Measurements from ENCODE around the gene DNASE1L1.

Gene DNASE1L1

DNA sequence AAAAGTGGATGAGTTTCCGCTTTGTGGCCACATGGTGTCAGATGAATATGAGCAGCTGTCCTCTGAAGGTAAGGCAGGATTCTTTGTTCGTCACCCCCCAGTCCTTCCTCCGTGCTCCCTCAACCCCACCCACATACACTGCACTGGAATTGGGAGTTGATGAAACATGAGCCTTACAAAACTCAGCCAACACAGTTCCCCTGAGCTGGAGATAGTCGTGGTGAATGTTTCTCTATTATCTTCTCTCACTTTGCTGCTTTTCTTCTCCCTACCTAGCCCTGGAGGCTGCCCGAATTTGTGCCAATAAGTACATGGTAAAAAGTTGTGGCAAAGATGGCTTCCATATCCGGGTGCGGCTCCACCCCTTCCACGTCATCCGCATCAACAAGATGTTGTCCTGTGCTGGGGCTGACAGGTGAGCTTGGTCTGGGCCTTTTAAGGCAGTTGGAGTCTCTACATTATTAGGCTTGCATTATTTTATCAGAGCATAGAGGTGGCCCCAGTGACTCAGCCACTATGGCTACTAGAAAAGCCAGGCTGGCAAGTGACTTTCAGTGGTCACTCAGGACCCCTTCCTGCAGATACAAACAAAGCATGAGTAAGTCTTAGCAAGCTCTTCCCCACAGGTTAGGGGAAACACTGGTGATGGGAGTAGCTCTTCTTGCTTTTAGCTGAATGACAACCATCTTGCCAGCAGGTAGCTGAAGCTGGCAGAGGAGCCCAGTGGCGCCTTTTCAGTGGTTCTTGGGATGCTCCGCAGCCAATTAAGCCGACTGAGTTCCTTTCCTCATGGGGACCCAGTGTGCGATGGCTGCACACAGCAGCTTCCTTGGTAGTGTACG, 9.3 kb downstream of the DNASE1L1 start:
- H3K4me1 ChIP-seq (ENCODE audit: control insufficient read depth in 2 of 2, insufficient read depth in 1 of 2, low read depth in 1 of 2, low read length in 2 of 2), result peaks cover 4 to 6% of the 10 kb centered on the region in 2 donors
- H2BK120ac ChIP-seq (ENCODE audit: low read depth, low read length), result no peak overlapping the region
- peak overlapping the region; percentile 14 for H3K4me2 ChIP-seq (ENCODE audit: insufficient read depth, low read length, poor library complexity, severe bottlenecking)
- peak overlapping the region; percentile 85 to 96 for H3K4me3 ChIP-seq (ENCODE audit: low read length in 2 of 2)
- H2AFZ ChIP-seq (ENCODE audit: low read length), result no peak overlapping the region
- DNase-seq (ENCODE audit: low spot score), result no peak
- no peak overlapping the region for H3K4ac ChIP-seq (ENCODE audit: low read length)
- H3K9me3 ChIP-seq (replicated peaks in 1 of 2; ENCODE audit: control insufficient read depth in 2 of 2, insufficient read depth in 1 of 2, low read depth in 1 of 2, low read length in 2 of 2), result no peaks in the 10 kb centered on the region
- H2BK5ac ChIP-seq (ENCODE audit: low read length), result no peak overlapping the region
- no peak overlapping the region for H2BK12ac ChIP-seq (ENCODE audit: low read length)
- no peak overlapping the region for H3K23ac ChIP-seq (ENCODE audit: low read depth, low read length, poor library complexity)
- H3K18ac ChIP-seq (ENCODE audit: low read length), result no peak overlapping the region
- peaks cover 18 to 27% of the 10 kb centered on the region in 2 donors for H3K36me3 ChIP-seq (replicated peaks in 1 of 2; ENCODE audit: control insufficient read depth in 2 of 2, insufficient read depth in 2 of 2, low read length in 2 of 2)
- H3K9ac ChIP-seq (ENCODE audit: low read depth, low read length, poor library complexity), result no peak overlapping the region
- WGBS, 2 donors (ENCODE audit: extremely low coverage in 2 of 2, insufficient read length in 2 of 2, insufficient replicate concordance in 1 of 2), result no CpG with 5 or more reads among the region's 14 CpGs
- H3K79me1 ChIP-seq (ENCODE audit: low read depth, low read length), result peaks cover 2% of the 10 kb centered on the region
- H3K27ac ChIP-seq (replicated peaks; ENCODE audit: low read length), result no peak overlapping the region
- H3K27me3 ChIP-seq (ENCODE audit: control insufficient read depth in 3 of 3, insufficient read depth in 3 of 3, low read depth in 1 of 3, low read length in 3 of 3), result no peaks in the 10 kb centered on the region
- H2AK5ac ChIP-seq (ENCODE audit: low read depth, low read length), result no peak overlapping the region
- H4K91ac ChIP-seq (ENCODE audit: low read depth, low read length, poor library complexity), result no peak overlapping the region
- H2BK15ac ChIP-seq (ENCODE audit: low read length), result no peak overlapping the region
- no peak overlapping the region for H3K14ac ChIP-seq (ENCODE audit: low read length)
- no peak overlapping the region for H4K8ac ChIP-seq (ENCODE audit: low read depth, low read length)

DNA sequence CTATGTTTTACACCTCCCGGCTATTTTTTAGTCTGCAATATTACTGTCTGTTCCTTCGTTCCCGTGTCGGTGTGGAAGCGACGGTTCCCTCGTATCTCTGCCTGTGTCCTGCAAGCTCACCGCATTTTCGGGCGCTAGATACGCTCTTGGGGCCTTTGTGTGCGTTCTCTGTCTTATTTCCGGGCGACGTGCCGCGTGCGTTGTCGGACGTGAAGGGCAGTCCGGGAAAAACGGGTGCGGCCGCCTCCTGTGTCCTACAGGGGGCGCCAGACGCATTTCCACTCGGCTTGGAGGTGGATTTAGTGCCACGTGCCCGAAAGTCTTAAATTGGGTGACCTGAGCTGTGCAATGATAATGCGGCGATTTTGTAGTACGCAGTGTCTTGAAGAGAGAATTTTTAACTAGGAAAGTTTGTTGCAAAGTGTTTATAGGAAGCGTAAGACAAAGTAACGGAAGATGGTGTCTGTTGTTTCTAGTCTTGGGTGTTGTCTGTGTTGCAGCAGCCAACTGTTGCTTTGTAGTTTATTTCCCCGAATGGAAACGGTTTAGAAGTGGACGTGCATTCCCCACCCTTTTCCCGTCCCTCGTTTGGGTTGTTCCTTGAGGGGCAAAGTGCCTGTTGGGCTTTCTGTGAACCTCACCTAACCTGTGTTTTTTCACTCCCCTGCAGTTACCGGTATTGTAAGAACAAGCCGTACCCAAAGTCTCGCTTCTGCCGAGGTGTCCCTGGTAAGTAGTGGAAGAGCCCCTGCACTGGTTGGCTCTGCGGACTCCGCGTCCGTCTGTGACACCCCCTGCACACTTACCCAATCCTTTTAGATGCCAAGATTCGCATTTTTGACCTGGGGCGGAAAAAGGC, 10.2 kb downstream of the DNASE1L1 start:
- Histone ChIP-seq H2BK120ac (ENCODE audit: low read depth, low read length) (no peak overlapping the region), H4K8ac (ENCODE audit: low read depth, low read length) (no peak overlapping the region), H3K9me3 (replicated peaks in 1 of 2; ENCODE audit: control insufficient read depth in 2 of 2, insufficient read depth in 1 of 2, low read depth in 1 of 2, low read length in 2 of 2) (no peaks in the 10 kb centered on the region), H3K36me3 (replicated peaks in 1 of 2; ENCODE audit: control insufficient read depth in 2 of 2, insufficient read depth in 2 of 2, low read length in 2 of 2) (peaks cover 18 to 27% of the 10 kb centered on the region in 2 donors), H3K23ac (ENCODE audit: low read depth, low read length, poor library complexity) (no peak overlapping the region), H3K18ac (ENCODE audit: low read length) (peak overlapping the region; percentile 69), H3K4me1 (ENCODE audit: control insufficient read depth in 2 of 2, insufficient read depth in 1 of 2, low read depth in 1 of 2, low read length in 2 of 2) (peaks cover 4 to 6% of the 10 kb centered on the region in 2 donors), H4K91ac (ENCODE audit: low read depth, low read length, poor library complexity) (no peak overlapping the region), H3K9ac (ENCODE audit: low read depth, low read length, poor library complexity) (peak overlapping the region; percentile 96), H2AFZ (ENCODE audit: low read length) (no peak overlapping the region), H2BK5ac (ENCODE audit: low read length) (no peak overlapping the region), H3K27ac (replicated peaks; ENCODE audit: low read length) (peak overlapping the region; percentile 79), H3K4me3 (ENCODE audit: low read length in 2 of 2) (peak overlapping the region; percentile 85 to 96), H2BK12ac (ENCODE audit: low read length) (no peak overlapping the region), H3K4me2 (ENCODE audit: insufficient read depth, low read length, poor library complexity, severe bottlenecking) (peak overlapping the region; percentile 58), H3K79me1 (ENCODE audit: low read depth, low read length) (peaks cover 2% of the 10 kb centered on the region), H3K27me3 (ENCODE audit: control insufficient read depth in 3 of 3, insufficient read depth in 3 of 3, low read depth in 1 of 3, low read length in 3 of 3) (no peaks in the 10 kb centered on the region), H2BK15ac (ENCODE audit: low read length) (no peak overlapping the region), H3K14ac (ENCODE audit: low read length) (no peak overlapping the region), H3K4ac (ENCODE audit: low read length) (no peak overlapping the region), H2AK5ac (ENCODE audit: low read depth, low read length) (no peak overlapping the region)
- WGBS, 2 donors (ENCODE audit: extremely low coverage in 2 of 2, insufficient read length in 2 of 2, insufficient replicate concordance in 1 of 2), result no CpG with 5 or more reads among the region's 49 CpGs
- DNase-seq (ENCODE audit: low spot score), result no peak

DNA sequence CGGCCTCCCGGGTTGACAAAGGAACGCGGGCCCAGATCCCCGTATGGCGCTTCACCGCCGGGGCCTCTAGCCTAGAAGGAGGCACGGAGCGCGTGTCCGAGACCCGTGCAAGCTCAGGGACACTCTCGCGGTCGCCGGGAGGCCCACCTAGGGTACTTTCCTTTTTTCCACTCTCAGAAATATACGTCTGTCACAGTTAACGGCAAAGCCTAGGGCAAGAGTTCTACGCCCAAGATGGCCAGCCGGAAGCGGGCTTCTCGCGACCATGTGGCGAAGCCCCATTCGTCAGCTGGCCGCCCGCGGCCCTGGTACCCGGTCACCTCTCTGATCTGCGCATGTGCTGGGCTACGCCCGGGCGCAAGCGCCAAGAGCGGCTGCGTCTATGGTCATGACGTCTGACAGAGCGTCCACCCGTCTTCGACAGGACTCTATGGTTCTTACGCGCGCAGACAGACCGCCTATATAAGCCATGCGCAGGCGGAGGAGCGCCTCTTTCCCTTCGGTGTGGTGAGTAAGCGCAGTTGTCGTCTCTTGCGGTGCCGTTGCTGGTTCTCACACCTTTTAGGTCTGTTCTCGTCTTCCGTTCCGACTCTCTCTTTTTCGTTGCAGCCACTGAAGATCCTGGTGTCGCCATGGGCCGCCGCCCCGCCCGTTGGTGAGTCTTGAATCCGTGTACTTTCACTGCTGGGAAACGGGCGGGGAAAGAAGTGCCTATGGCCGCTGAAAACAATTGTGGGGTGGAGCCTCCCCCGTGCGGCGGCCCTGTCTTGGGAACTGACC, 11.0 kb downstream of the DNASE1L1 start, which contains the start of gene RPL10:
TSS of gene RPL10 (plus strand) at position 490 of the 780 bp plus-strand sequence. CDS start at position 633, 143 bp downstream.
- H3K4ac ChIP-seq (ENCODE audit: low read length), result no peak within 1 kb of the TSS
- WGBS, 2 donors (ENCODE audit: extremely low coverage in 2 of 2, insufficient read length in 2 of 2, insufficient replicate concordance in 1 of 2), result no CpG with 5 or more reads among the region's 69 CpGs
- H3K36me3 ChIP-seq (replicated peaks in 1 of 2; ENCODE audit: control insufficient read depth in 2 of 2, insufficient read depth in 2 of 2, low read length in 2 of 2), result peaks cover 18 to 27% of the 10 kb centered on the region in 2 donors
- peaks cover 4 to 6% of the 10 kb centered on the region in 2 donors for H3K4me1 ChIP-seq (ENCODE audit: control insufficient read depth in 2 of 2, insufficient read depth in 1 of 2, low read depth in 1 of 2, low read length in 2 of 2)
- H3K27me3 ChIP-seq (ENCODE audit: control insufficient read depth in 3 of 3, insufficient read depth in 3 of 3, low read depth in 1 of 3, low read length in 3 of 3), result no peaks in the 10 kb centered on the region
- H3K4me3 ChIP-seq (ENCODE audit: low read length in 2 of 2), result peak within 1 kb of the TSS; percentile 85 to 96
- peak within 1 kb of the TSS; percentile 73 for H3K23ac ChIP-seq (ENCODE audit: low read depth, low read length, poor library complexity)
- H3K9ac ChIP-seq (ENCODE audit: low read depth, low read length, poor library complexity), result peak within 1 kb of the TSS; percentile 96
- H3K27ac ChIP-seq (replicated peaks; ENCODE audit: low read length), result peak within 1 kb of the TSS; percentile 94
- no peak within 1 kb of the TSS for H2BK15ac ChIP-seq (ENCODE audit: low read length)
- H3K9me3 ChIP-seq (replicated peaks in 1 of 2; ENCODE audit: control insufficient read depth in 2 of 2, insufficient read depth in 1 of 2, low read depth in 1 of 2, low read length in 2 of 2), result no peaks in the 10 kb centered on the region
- peaks cover 2% of the 10 kb centered on the region for H3K79me1 ChIP-seq (ENCODE audit: low read depth, low read length)
- peak; percentile 88 for DNase-seq (ENCODE audit: low spot score)
- H2BK120ac ChIP-seq (ENCODE audit: low read depth, low read length), result no peak within 1 kb of the TSS
- peak within 1 kb of the TSS; percentile 14 for H2AK5ac ChIP-seq (ENCODE audit: low read depth, low read length)
- H3K18ac ChIP-seq (ENCODE audit: low read length), result peak within 1 kb of the TSS; percentile 96
- no peak within 1 kb of the TSS for H4K8ac ChIP-seq (ENCODE audit: low read depth, low read length)
- peak within 1 kb of the TSS; percentile 22 for H2BK12ac ChIP-seq (ENCODE audit: low read length)
- no peak within 1 kb of the TSS for H4K91ac ChIP-seq (ENCODE audit: low read depth, low read length, poor library complexity)
- no peak within 1 kb of the TSS for H3K14ac ChIP-seq (ENCODE audit: low read length)
- H3K4me2 ChIP-seq (ENCODE audit: insufficient read depth, low read length, poor library complexity, severe bottlenecking), result peak within 1 kb of the TSS; percentile 83
- peak within 1 kb of the TSS; percentile 77 for H2AFZ ChIP-seq (ENCODE audit: low read length)
- peak within 1 kb of the TSS; percentile 97 for H2BK5ac ChIP-seq (ENCODE audit: low read length)
